ENCODE data around the gene HLA-DPB1.
"Not testable (repeated sequence)": the region's sequence is repeated elsewhere in the genome, so short reads cannot be mapped to it uniquely, and the experiment has no call there.

The HLA-DPB1 gene

DNA sequence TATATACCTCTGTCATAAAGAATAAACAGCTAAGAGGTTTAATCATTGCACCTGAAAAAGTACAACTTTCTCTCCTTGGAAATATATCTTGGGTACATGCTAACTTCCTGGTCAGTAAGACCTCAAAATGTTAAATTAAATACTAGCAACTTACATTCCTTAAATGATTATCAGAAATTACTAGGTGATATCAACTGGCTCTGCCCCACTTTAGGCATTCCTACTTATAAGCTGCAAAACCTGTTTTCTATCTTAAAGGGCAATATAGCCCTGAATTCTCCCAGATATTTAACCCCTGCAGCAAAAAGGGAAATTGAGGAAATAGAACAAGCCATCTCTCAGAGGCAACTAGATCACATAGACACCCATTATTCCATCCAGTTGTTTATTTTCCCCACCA, 23.2 kb upstream of the HLA-DPB1 start:
- DNase-seq (ENCODE audit: low read depth, low spot score): no peak
- H3K27me3 ChIP-seq (ENCODE audit: control insufficient read depth, insufficient read depth, low read length): no peaks in the 10 kb centered on the region
- H3K4me1 ChIP-seq (ENCODE audit: control insufficient read depth, insufficient read depth, low read length): peaks cover 3% of the 10 kb centered on the region; the same call in 1 of the 2 replicates
- H3K27ac ChIP-seq (ENCODE audit: low read length): no peak overlapping the region
- H3K36me3 ChIP-seq (ENCODE audit: control insufficient read depth, insufficient read depth, low read length): no peaks in the 10 kb centered on the region
- no peak overlapping the region for H3K4me3 ChIP-seq (ENCODE audit: low read length)
- no peaks in the 10 kb centered on the region for H3K9me3 ChIP-seq (ENCODE audit: control insufficient read depth, insufficient read depth, low read length)

DNA sequence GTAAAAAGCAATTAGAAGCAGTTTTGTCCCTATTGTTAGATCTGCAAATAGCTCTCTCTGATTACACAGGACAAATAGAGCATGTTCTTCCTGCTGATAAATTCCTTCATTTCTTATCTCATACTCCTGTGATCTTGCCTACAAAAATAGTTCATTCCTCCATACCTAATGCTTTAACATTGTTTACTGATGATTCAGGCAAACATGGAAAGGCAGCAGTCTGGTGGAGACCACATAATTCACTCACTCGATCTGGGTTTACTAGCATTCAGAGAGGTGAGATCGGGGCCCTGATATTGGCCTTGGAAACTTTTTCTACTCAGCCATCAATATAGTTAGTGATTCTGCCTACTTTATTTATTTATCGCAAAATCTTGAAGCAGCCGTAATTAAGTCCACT, 22.6 kb upstream of the HLA-DPB1 start:
- DNase-seq (ENCODE audit: low read depth, low spot score): no peak
- Histone ChIP-seq H3K4me1 (ENCODE audit: control insufficient read depth, insufficient read depth, low read length) (peaks cover 3% of the 10 kb centered on the region; the same call in 1 of the 2 replicates), H3K36me3 (ENCODE audit: control insufficient read depth, insufficient read depth, low read length) (no peaks in the 10 kb centered on the region), H3K4me3 (ENCODE audit: low read length) (no peak overlapping the region), H3K9me3 (ENCODE audit: control insufficient read depth, insufficient read depth, low read length) (no peaks in the 10 kb centered on the region), H3K27ac (ENCODE audit: low read length) (no peak overlapping the region), H3K27me3 (ENCODE audit: control insufficient read depth, insufficient read depth, low read length) (no peaks in the 10 kb centered on the region)
- no CpG with 5 or more reads among the region's 4 CpGs for WGBS (ENCODE audit: insufficient coverage, insufficient read length)

DNA sequence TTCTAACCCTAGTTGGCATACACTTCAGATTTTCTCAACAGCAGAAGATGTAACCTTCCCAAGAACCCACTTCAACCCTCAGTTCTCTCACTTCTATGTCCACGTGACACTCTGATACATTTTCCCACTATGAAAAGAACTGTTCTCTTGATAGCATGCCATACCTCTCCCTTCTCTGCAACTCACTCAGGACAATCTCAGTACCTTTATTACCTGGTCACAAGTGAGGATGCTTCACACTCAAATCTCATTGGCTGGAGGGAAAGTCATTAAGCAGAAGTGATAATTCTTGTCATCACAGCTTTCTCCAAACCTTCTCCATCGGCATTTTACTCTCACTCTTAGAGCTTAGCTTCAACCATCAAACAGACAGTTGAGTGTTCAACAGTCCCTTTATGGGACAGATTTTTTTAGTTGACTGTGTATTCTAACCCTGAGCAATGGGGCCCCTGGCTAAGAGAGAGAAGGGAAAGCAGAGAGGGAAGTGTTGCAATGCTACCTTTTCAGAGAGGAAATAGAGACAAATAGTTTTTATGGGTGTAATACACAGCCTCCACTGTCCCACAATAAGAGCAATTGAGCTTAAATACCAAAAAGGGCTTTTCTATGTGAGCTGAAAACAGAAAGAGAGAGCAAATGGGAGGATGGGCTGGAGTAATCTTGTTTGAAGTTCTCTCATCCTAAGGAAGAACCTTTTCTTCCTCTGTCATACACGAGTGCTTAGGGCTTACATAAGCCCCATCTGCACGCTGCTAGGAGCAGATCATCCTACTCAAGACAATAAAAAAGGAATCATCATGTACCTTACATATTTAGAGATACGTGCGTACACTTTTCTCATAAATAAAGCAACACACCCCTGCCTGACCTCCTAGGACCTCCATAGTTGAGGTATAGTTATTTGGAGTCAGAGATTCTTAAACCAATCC, 18.3 kb upstream of the HLA-DPB1 start:
- H3K27ac ChIP-seq (ENCODE audit: low read length): no peak overlapping the region
- no peak for DNase-seq (ENCODE audit: low read depth, low spot score)
- no peaks in the 10 kb centered on the region for H3K4me1 ChIP-seq (ENCODE audit: control insufficient read depth, insufficient read depth, low read length)
- no peak overlapping the region for H3K4me3 ChIP-seq (ENCODE audit: low read length)
- no peaks in the 10 kb centered on the region for H3K9me3 ChIP-seq (ENCODE audit: control insufficient read depth, insufficient read depth, low read length)
- WGBS (ENCODE audit: insufficient coverage, insufficient read length): no CpG with 5 or more reads among the region's 6 CpGs
- H3K27me3 ChIP-seq (ENCODE audit: control insufficient read depth, insufficient read depth, low read length): no peaks in the 10 kb centered on the region
- no peaks in the 10 kb centered on the region for H3K36me3 ChIP-seq (ENCODE audit: control insufficient read depth, insufficient read depth, low read length)

DNA sequence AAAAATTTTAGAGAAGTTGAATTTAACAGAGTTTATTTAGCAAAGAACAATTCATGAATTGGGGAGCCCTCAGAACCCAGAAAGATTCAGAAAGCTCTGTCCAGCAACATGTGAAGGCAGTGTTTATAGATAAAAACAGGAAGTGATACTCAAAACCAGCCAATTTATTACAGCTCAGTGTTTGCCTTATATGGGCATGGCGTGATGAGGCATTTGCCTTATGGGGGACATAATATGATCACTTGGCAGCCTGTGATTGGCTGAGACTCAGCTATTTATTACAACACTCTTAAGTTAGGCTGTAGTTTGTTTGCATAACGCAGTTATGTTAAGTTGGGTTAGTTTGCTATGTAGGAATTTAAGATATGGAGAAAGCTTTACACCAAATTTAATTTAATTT, 13.8 kb upstream of the HLA-DPB1 start:
- no peak for DNase-seq (ENCODE audit: low read depth, low spot score)
- H3K27ac ChIP-seq (ENCODE audit: low read length): no peak overlapping the region
- WGBS (ENCODE audit: insufficient coverage, insufficient read length): no CpG with 5 or more reads among the region's 2 CpGs

DNA sequence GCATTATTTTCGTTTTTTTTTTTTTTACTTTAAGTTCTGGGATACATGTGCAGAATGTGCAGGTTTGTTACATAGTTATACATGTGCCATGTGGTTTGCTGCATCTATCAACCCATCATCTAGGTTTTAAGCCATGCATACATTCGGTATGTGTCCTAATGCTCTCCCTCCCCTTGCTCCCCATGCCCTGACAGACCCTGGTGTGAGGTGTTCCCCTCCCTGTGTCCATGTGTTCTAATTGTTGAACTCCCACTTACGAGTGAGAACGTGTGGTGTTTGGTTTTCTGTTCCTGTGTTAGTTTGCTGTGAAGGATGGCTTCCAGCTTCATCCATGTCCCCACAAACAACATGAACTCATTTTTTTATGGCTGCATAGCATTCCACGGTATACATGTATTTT, 12.4 kb upstream of the HLA-DPB1 start:
- H3K27me3 ChIP-seq (ENCODE audit: control insufficient read depth, insufficient read depth, low read length); H3K4me1 ChIP-seq (ENCODE audit: control insufficient read depth, insufficient read depth, low read length); H3K4me3 ChIP-seq (ENCODE audit: low read length); H3K9me3 ChIP-seq (ENCODE audit: control insufficient read depth, insufficient read depth, low read length); H3K36me3 ChIP-seq (ENCODE audit: control insufficient read depth, insufficient read depth, low read length); H3K27ac ChIP-seq (ENCODE audit: low read length); DNase-seq (ENCODE audit: low read depth, low spot score): not testable (repeated sequence)
- WGBS (ENCODE audit: insufficient coverage, insufficient read length): no CpG with 5 or more reads among the region's 5 CpGs

More for the DNA sequence above, 13.8 kb upstream of the HLA-DPB1 start:
- Histone ChIP-seq H3K4me1 (ENCODE audit: control insufficient read depth, insufficient read depth, low read length) (no peaks in the 10 kb centered on the region), H3K9me3 (ENCODE audit: control insufficient read depth, insufficient read depth, low read length) (no peaks in the 10 kb centered on the region), H3K27me3 (ENCODE audit: control insufficient read depth, insufficient read depth, low read length) (no peaks in the 10 kb centered on the region), H3K4me3 (ENCODE audit: low read length) (no peak overlapping the region), H3K36me3 (ENCODE audit: control insufficient read depth, insufficient read depth, low read length) (no peaks in the 10 kb centered on the region)

DNA sequence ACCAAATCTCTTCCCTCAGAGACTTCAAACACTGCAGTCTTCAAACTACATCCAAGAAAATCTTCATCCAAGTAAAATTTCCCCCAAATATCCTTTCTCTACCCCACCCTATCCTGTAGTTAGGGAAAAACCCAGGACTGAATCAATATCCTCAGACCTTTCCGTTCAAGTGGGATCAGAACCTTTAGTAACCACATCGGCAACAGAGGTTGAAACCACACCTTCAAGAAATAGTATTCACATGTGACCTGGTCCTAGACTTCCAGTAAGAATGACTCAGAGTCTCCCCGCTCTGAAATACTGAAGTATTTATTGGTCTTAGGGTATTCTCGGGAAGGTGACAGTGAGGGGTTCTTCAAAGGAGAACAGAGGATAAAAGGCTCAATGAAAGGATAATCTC, 11.1 kb upstream of the HLA-DPB1 start:
- H3K36me3 ChIP-seq (ENCODE audit: control insufficient read depth, insufficient read depth, low read length): no peaks in the 10 kb centered on the region

DNA sequence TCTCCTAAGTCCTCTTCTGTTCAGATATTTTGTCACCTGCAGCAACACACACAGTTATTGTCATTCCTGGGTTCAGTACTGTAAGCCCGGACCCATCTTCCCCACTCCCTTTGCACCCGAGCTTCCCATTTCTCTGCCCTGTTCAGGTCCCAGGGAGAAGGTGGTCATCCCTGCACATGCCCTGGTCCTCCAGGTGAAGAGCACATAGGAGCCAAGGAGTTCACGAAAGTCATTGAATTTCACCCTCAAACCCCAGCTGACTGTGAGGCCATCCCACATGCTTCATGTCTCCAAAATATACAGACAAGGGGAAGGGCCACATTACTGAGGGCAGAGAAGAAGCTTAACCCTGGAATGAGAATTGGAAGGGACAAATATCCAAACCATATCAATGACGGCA, 10.5 kb upstream of the HLA-DPB1 start:
- Histone ChIP-seq H3K36me3 (ENCODE audit: control insufficient read depth, insufficient read depth, low read length) (no peaks in the 10 kb centered on the region), H3K4me3 (ENCODE audit: low read length) (no peak overlapping the region), H3K27ac (ENCODE audit: low read length) (no peak overlapping the region), H3K4me1 (ENCODE audit: control insufficient read depth, insufficient read depth, low read length) (no peaks in the 10 kb centered on the region), H3K9me3 (ENCODE audit: control insufficient read depth, insufficient read depth, low read length) (no peaks in the 10 kb centered on the region), H3K27me3 (ENCODE audit: control insufficient read depth, insufficient read depth, low read length) (no peaks in the 10 kb centered on the region)
- WGBS (ENCODE audit: insufficient coverage, insufficient read length): no CpG with 5 or more reads among the region's 4 CpGs
- DNase-seq (ENCODE audit: low read depth, low spot score): no peak

More for the DNA sequence above, 11.1 kb upstream of the HLA-DPB1 start:
- H3K27me3 ChIP-seq (ENCODE audit: control insufficient read depth, insufficient read depth, low read length): no peaks in the 10 kb centered on the region
- no CpG with 5 or more reads among the region's 4 CpGs for WGBS (ENCODE audit: insufficient coverage, insufficient read length)
- H3K4me3 ChIP-seq (ENCODE audit: low read length): no peak overlapping the region
- no peak overlapping the region for H3K27ac ChIP-seq (ENCODE audit: low read length)
- H3K4me1 ChIP-seq (ENCODE audit: control insufficient read depth, insufficient read depth, low read length): no peaks in the 10 kb centered on the region
- DNase-seq (ENCODE audit: low read depth, low spot score): no peak
- no peaks in the 10 kb centered on the region for H3K9me3 ChIP-seq (ENCODE audit: control insufficient read depth, insufficient read depth, low read length)

DNA sequence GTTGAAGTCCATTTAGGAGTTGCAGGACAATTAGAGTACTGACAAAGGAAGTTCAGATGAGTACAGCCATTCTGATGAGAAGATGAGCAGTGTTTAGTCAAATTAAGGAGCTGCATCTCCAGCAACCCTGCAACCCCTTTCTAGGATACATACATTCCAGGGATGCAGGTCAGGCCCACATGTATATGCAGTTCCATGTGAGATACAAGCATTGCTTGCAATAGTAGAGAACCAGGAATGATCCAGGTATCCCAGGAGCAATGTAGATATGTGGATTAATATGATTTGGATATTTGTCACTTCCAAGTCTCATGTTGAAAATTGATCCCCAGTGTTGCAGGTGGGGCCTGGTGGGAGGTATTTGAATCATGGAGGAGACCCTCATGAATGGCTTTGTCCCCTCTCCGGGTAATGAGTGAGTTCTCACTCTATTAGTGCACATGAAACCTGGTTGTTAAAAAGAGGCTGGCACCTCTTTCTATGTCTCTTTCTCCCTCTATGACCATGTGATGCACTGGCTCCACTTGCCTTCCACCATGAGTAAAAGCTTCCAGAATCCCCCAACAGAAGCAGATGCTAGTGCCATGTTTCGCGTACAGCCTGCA, 8.8 kb upstream of the HLA-DPB1 start:
- H3K27me3 ChIP-seq (ENCODE audit: control insufficient read depth, insufficient read depth, low read length): no peaks in the 10 kb centered on the region
- no peaks in the 10 kb centered on the region for H3K9me3 ChIP-seq (ENCODE audit: control insufficient read depth, insufficient read depth, low read length)
- no peaks in the 10 kb centered on the region for H3K36me3 ChIP-seq (ENCODE audit: control insufficient read depth, insufficient read depth, low read length)
- WGBS (ENCODE audit: insufficient coverage, insufficient read length): no CpG with 5 or more reads among the region's 3 CpGs
- no peak for DNase-seq (ENCODE audit: low read depth, low spot score)
- no peak overlapping the region for H3K27ac ChIP-seq (ENCODE audit: low read length)
- no peaks in the 10 kb centered on the region for H3K4me1 ChIP-seq (ENCODE audit: control insufficient read depth, insufficient read depth, low read length)
- H3K4me3 ChIP-seq (ENCODE audit: low read length): no peak overlapping the region

DNA sequence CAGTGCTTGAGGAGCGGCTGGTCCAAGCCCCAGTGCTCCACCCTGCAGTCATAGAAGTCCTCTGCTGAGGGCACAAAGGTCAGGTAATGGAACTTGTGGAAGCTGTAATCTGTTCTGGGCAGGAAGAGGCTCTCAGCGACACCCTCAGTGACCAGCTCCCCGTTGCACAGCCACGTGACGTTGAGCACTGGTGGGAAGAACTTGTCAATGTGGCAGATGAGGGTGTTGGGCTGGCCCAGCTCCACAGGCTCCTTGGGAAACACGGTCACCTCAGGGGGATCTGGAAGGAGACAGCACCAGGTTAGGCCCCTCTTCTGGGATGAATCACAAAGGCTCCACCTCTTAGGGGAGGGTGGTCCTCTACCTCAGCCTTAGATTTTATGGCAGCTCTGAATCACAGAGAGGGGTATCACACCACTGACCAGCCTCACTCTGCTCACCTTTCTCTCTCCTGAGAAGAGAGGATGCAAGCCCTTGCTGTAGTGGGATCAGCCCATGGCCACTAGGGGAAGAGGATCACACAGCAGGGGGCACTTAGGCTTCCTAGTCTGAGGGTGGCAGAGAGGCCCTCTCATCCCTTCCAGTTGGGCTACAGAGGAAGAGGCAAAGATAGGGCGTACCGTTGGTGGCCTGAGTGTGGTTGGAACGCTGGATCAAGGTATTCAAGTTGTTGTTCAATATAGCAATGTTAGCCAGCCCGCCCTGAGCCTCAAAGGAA, 6.6 kb upstream of the HLA-DPB1 start:
- no peaks in the 10 kb centered on the region for H3K27me3 ChIP-seq (ENCODE audit: control insufficient read depth, insufficient read depth, low read length)
- no peak for DNase-seq (ENCODE audit: low read depth, low spot score)
- no peaks in the 10 kb centered on the region for H3K36me3 ChIP-seq (ENCODE audit: control insufficient read depth, insufficient read depth, low read length)
- H3K27ac ChIP-seq (ENCODE audit: low read length): no peak overlapping the region
- no CpG with 5 or more reads among the region's 10 CpGs for WGBS (ENCODE audit: insufficient coverage, insufficient read length)
- no peaks in the 10 kb centered on the region for H3K9me3 ChIP-seq (ENCODE audit: control insufficient read depth, insufficient read depth, low read length)
- no peaks in the 10 kb centered on the region for H3K4me1 ChIP-seq (ENCODE audit: control insufficient read depth, insufficient read depth, low read length)
- H3K4me3 ChIP-seq (ENCODE audit: low read length): no peak overlapping the region

DNA sequence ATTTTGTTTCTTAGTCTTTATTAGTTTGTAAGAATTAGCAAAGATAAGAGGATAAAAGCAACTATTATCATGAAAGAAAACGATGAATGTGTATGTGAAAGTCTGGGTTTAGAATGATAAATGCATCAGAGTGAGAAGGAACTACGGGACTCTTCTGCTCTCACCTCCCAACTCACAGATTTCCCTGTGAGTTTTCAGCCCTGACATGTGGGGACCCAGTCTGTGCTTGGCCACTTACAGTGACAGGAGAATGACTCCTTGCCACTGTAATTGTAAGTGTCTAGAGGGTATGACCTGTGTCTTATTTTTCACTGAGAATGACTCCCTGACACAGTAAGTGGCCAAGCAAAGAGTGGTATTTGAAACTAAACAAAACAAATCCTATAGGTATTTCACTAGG, 4.9 kb upstream of the HLA-DPB1 start:
- no peak overlapping the region for H3K27ac ChIP-seq (ENCODE audit: low read length)
- no peak for DNase-seq (ENCODE audit: low read depth, low spot score)
- no peaks in the 10 kb centered on the region for H3K9me3 ChIP-seq (ENCODE audit: control insufficient read depth, insufficient read depth, low read length)
- no peaks in the 10 kb centered on the region for H3K4me1 ChIP-seq (ENCODE audit: control insufficient read depth, insufficient read depth, low read length)
- no peaks in the 10 kb centered on the region for H3K36me3 ChIP-seq (ENCODE audit: control insufficient read depth, insufficient read depth, low read length)
- H3K4me3 ChIP-seq (ENCODE audit: low read length): no peak overlapping the region
- WGBS (ENCODE audit: insufficient coverage, insufficient read length): no CpG with 5 or more reads among the region's 2 CpGs
- no peaks in the 10 kb centered on the region for H3K27me3 ChIP-seq (ENCODE audit: control insufficient read depth, insufficient read depth, low read length)

All from iPS DF 6.9 (cell line).